ENCODE results near the gene TGFB1I1. TPM values are rescaled to one million over a fixed set of nuclear protein-coding genes. Genes with fewer than 3 reads are reported as not detected.

Gene TGFB1I1
- total RNA-seq, 4 donors from 2014 or later: 16.1 to 33.7 (median 18.9) TPM

- no peak for DNase-seq (ENCODE audit: low spot score)
- no peak for TF ChIP-seq CTCF (IDR thresholded peaks at IDR 0.05)
- no peak for ATAC-seq (ENCODE audit: low FRiP score)
Observed at GRCh38 chr16:31489616-31490584, 17.9 kb downstream of the TGFB1I1 start.

- no peak for DNase-seq (ENCODE audit: low spot score)
- no peak for ATAC-seq (ENCODE audit: low FRiP score)
- TF ChIP-seq CTCF (IDR thresholded peaks at IDR 0.05): no peak
Observed at GRCh38 chr16:31491778-31492418, 19.9 kb downstream of the TGFB1I1 start.

GRCh38 chr16:31493506-31494125 is 21.7 kb downstream of the TGFB1I1 start:
- ATAC-seq (ENCODE audit: low FRiP score): no peak
- no peak for TF ChIP-seq CTCF (IDR thresholded peaks at IDR 0.05)
- DNase-seq (ENCODE audit: low spot score): no peak

GRCh38 chr16:31496670-31497069 is 24.7 kb downstream of the TGFB1I1 start:
- DNase-seq (ENCODE audit: low spot score): no peak
- TF ChIP-seq CTCF (IDR thresholded peaks at IDR 0.05): no peak
- ATAC-seq (ENCODE audit: low FRiP score): no peak

- no peak for ATAC-seq (ENCODE audit: low FRiP score)
- no peak for TF ChIP-seq CTCF (IDR thresholded peaks at IDR 0.05)
- no peak for DNase-seq (ENCODE audit: low spot score)
Observed at GRCh38 chr16:31498493-31498892, 26.5 kb downstream of the TGFB1I1 start.

GRCh38 chr16:31499928-31500327 is 28.0 kb downstream of the TGFB1I1 start:
- ATAC-seq (ENCODE audit: low FRiP score): no peak
- no peak for DNase-seq (ENCODE audit: low spot score)
- no peak for TF ChIP-seq CTCF (IDR thresholded peaks at IDR 0.05)
